IPS-NIHi11 (cell line): ENCODE results near the gene RAB11FIP4.

ENCODE experiments used
- DNase-seq: peaks from one replicate; pipeline ENCODE4 v3.0.0; 2012; ENCODE audit warnings: mixed read lengths, low spot score

Gene RAB11FIP4

GRCh38 chr17:31525801-31526549 is 134.5 kb downstream of the RAB11FIP4 start:
- DNase-seq: peak; percentile 69

DNA sequence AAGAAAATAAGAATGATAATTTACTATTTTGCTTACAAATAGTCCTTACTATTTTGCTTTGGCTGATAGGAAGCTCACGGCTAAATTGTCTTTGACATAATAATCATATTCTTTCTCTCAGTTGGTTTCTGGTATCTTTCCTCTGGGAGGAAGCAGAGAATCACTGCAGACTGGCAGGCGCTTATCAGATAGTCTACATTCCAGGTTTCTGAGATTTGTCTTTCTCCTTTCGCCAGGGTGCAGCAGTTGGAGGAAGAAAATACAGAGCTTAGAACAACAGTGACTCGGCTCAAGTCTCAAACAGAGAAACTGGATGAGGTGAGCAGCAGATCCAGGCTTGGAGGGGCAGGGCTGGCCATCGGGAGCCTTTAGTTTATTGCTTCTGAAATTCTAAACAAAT is 136.1 kb downstream of the RAB11FIP4 start:
- no peak for DNase-seq

DNA sequence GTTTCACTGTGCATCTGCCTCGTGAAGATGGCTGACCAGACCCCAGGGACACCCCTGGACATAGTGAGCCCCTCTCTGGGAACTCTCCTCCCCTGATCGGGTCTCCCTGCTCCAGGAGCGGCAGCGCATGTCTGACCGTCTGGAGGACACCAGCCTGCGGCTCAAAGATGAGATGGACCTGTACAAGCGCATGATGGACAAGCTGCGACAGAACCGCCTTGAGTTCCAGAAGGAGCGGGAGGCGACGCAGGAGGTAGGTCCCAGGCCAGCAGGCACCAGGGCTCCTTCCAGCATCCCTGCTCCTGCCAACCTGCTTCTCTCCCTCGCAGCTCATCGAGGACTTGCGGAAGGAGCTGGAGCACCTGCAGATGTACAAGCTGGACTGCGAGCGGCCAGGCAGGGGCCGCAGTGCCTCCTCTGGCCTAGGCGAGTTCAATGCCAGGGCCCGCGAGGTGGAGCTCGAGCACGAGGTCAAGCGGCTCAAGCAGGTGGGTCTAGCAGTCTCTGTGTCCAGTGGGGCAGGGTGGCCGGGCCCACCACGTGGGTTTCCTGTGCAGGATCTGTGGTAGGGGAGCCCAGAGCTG is 136.9 kb downstream of the RAB11FIP4 start:
- DNase-seq: no peak

- DNase-seq: no peak
Measured at GRCh38 chr17:31529841-31530251, 138.4 kb downstream of the RAB11FIP4 start.

GRCh38 chr17:31530391-31530985 is 139.0 kb downstream of the RAB11FIP4 start:
- no peak for DNase-seq

DNA sequence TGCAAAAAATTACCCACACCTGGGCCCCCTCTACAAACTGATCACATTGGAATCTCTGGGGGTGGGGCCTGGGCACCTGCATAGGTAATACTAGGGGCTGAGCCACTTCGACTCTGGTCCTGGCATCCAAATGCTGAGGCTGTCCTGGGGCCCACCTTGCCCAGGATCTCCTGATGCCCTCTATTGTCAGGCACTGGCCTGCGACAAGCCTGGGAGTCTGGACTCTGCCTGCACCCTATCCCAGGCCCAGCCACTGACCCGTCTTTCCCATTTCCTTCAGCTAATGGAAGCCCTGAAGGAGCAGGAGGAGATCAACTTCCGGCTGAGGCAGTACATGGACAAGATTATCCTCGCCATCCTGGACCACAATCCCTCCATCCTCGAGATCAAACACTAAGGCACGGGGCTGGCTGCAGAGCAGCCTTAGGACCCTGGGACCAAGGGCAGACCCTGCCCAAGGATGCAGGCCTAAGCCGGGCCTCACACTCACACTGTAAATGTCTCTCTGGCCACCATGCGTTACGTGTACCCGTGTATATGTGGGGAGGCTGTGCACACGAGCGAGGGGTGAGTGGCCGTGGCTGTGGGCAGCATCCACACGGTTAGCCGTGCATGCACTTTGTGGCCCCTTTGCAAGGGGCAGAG is 140.0 kb downstream of the RAB11FIP4 start:
- DNase-seq: no peak

DNA sequence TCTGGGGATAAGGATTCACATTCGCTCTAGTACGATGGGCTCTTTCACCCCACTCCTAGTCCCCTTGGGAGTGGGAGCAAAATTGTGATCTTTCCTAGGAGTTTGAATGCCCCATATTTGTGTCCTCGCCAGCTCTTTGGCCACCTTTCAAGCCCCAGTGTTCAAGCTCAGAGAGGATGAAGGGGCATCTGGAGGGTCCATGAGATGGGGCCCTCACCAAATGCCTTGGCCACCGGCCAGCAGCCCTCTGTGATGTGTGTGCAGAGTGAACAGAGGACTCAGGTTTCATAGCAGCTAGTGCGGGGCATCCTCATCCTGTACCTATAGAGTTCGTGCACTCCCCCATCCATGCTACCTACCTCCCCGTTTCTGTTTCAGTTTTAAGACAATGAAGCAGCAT is 140.6 kb downstream of the RAB11FIP4 start:
- DNase-seq: no peak

GRCh38 chr17:31532526-31532925 is 141.1 kb downstream of the RAB11FIP4 start:
- no peak for DNase-seq

DNA sequence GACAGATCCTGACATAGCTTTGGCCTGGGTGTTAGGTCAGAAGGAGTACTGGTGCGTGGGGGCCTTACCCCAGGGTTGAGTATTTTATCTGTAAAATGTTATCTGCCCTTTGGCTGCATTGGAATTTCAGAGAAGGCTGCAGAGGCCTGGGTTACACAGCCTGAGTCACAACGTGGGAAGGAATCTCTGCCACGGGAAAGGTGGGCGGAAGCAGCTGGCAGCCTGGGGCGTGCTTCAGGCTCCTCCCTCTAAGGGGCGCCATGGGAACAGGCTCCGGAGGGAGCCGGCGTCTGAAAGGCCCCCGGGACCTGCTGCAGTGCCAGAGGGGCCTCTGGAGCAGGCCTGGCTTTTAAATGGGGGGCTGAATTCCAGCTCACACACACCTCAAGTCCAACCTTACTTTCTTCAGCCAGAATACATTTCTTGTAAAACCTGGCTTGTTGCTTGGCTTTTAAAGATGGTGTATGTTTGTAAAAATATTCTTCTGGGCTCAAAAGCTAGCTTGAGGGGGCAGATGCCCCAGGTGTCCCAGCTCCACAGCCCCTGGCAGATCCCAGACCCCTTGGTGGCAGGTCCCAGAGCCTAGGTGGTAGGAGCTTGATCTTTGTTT is 142.2 kb downstream of the RAB11FIP4 start:
- DNase-seq: peak; percentile 88

GRCh38 chr17:31534223-31534888 is 142.9 kb downstream of the RAB11FIP4 start:
- DNase-seq: no peak

DNA sequence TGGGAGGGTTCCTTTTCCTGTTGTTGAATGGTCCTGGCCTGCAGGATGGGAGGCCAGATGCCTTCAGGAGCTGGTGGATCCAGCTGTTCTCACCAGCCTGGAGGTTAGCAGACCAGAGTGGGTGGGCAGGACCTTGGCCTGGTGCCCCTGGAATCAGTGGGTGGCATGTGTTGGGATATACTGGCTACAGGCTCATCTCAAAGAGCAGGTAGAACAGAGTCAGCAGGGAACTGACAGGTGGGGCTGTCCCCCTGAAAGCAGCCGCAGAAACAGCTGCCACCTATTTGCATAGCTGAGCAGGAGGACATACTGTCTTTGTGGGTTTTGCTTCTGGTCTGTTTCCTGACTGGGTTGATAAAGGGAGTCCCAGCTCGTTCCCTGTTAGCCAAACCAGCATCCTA is 144.1 kb downstream of the RAB11FIP4 start:
- no peak for DNase-seq

- no peak for DNase-seq
Measured at GRCh38 chr17:31536451-31536850, 145.0 kb downstream of the RAB11FIP4 start.

GRCh38 chr17:31537565-31538011 is 146.1 kb downstream of the RAB11FIP4 start:
- no peak for DNase-seq

DNA sequence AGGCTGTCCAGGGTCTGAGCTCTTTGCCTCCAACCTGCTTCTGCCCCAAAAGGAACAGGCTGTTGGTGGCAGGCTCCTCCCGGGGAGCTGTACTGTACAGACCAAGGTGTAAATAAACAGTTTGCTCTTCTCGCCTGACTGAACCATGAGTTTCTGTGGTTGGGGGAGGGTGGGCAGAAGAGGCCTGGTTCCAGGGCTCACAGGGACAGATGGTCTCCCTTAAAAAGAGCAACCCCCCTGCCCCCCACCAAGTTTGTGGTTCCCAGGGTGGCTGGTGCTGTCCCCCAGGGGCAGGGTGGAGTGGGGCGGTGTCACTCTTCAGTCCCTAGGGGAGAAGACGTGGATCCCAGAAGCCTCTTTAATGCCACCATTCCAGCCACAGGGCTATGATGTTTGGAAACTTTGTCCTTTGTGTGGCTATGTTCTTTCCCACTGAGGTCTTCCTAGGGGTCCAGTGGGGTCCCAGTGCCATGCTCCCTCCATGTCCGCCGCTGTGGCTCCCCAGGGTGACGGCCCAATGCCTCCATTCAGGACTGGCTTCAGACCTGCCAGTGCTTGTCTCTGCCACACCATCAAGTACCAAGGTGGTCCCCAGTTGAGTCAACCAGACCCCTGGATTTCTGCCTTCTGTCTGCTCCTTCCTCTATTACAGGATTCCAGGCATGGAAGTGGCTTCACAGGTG is 146.7 kb downstream of the RAB11FIP4 start:
- DNase-seq: no peak

DNA sequence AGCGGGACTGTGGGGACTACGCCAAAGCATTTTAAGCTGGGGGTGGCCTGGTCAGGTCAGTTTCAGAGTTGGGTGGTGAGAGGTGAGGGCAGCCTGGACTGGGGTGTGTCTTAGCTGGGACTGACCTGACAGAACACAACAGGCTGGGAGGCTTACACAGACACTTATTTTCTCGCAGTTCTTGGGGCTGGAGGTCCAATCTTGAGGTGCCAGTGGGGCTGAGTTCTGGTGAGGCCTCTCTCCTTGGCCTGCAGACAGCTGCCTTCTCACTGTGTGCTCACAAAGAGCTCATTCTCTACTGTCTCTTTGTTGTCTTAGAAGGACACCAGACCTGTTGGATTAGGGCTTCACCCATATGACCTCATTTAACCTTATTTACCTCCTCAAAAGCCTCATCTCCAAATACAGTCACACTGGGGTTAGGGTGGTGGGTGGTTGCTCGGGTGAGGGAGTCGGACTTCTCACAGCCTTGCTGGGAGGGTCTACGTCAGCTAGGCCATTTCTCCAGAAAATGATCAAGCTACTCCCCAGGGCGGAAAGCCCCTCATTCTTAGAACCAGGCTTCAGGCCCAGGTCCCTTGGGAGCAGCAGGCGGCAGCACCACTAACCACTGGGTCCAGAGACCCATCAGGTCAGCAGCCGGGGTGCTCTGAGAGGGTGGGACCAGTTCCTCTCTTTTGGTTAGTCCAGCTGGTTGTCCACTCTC is 149.3 kb downstream of the RAB11FIP4 start:
- no peak for DNase-seq

DNA sequence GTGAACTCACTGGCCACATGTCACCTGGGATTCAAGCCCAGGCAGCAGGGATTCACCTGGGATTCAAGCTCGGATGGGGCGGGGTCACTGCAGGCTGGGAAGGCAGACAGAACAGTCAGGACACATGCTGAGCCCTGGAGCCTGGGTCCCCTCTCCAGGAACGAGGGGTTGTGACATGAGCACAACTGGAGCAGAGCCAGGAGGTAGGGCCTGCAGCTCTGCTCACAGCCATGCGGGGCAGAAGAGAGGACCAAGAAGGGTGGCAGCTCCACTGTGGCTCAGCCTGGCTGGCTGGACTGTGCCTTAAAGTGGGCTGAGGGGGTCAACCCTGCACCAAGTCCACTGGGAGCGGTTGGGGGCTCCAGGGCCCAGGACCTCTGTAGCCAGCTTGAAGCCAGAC is 150.1 kb downstream of the RAB11FIP4 start:
- DNase-seq: peak; percentile 59

DNA sequence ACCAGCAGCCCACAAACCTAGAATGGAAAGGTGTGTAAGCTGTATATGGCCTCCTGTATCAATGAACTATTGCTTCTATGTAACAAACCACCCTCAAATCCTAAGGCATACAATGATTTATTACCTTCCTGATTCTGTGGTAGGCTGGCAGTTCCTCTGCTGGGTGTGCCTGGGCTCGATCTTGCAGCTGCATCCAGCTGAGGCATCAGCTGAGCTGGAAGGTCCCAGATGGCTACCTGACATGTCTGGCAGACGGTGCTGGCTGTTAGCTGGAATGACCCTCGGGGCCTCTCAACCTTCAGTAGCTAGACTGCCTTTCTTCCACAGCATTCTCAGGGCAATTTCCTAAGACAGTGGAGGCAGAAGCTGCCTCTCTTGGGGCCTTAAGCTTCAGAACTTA is 152.7 kb downstream of the RAB11FIP4 start:
- DNase-seq: no peak

DNA sequence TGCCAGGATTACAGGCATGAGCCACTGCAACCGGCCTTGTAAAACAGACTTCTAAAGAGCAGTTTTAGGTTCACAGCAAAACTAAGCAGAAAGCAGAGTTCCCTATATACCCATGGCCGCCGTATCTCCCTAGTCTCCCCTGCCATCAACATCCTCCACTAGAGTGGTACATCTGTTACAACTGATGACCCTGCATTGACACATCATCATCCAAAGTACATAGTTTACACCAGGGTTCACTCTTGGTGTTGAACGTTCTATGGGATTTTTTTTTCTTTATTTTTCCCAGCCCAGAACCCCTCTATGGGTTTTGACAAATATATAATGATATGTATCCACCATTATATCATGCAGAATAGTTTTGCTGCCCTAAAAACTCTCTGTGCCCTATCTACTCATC is 155.2 kb downstream of the RAB11FIP4 start:
- no peak for DNase-seq

- DNase-seq: no peak
Measured at GRCh38 chr17:31548709-31549108, 157.2 kb downstream of the RAB11FIP4 start.

GRCh38 chr17:31549121-31549524 is 157.6 kb downstream of the RAB11FIP4 start:
- DNase-seq: no peak
